ENCODE data around the gene BAG3.

Gene BAG3

DNA sequence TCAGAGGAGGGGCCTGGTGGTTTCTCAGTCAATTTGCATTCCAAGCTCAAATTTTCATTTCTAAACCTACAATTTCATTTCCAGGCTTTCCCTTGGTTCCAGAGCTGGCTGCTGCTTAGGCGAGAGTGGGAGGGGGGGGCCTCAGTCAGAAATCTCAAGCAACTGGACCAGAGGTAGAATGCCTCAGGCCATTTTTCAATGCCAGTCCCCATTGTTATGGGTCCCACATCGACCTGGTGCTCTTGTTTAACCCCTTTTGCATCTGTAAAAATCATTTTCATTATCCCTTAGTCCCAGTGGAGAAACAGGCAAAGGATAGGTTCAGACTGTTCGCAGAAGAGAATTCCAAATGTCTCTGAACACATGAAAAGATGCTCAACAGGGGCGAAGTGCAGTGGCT lies 13.5 kb upstream of the BAG3 start:
- DNase-seq (ENCODE audit: extremely low spot score) = no peak
- POLR2A ChIA-PET = no interaction called here
- TF ChIP-seq, protein P1, sequence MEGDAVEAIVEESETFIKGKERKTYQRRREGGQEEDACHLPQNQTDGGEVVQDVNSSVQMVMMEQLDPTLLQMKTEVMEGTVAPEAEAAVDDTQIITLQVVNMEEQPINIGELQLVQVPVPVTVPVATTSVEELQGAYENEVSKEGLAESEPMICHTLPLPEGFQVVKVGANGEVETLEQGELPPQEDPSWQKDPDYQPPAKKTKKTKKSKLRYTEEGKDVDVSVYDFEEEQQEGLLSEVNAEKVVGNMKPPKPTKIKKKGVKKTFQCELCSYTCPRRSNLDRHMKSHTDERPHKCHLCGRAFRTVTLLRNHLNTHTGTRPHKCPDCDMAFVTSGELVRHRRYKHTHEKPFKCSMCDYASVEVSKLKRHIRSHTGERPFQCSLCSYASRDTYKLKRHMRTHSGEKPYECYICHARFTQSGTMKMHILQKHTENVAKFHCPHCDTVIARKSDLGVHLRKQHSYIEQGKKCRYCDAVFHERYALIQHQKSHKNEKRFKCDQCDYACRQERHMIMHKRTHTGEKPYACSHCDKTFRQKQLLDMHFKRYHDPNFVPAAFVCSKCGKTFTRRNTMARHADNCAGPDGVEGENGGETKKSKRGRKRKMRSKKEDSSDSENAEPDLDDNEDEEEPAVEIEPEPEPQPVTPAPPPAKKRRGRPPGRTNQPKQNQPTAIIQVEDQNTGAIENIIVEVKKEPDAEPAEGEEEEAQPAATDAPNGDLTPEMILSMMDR (IDR thresholded peaks at IDR 0.05; ENCODE audit: control extremely low read depth, extremely low read depth, low read depth, missing control alignments) = no peak
- CTCF ChIA-PET = interaction anchor here (1.1 kb wide), 1 partner anchor 8 kb away, joined by 3 read pairs; no protein-coding TSS in a partner anchor

DNA sequence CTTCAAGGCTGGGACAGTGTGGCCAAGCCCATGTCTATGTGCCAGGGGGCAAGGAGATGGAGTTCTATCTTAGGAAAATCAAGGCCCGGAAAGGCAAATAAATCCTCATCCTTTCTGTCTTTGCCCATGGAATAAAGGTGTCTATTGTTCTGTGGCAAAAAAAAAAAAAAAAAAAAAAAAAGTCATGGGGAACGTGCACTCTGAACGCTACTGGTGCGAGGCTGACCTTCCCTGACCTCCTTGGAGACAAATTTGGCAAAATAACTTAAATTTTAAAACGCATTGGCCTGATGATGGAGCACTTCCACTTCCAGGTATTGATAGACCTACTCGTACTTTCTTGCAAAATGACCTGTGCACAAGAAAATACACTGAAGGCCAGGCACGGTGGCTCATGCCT lies 12.2 kb upstream of the BAG3 start:
- CTCF ChIA-PET = no interaction called here
- POLR2A ChIA-PET = no interaction called here
- TF ChIP-seq, protein P1 (IDR thresholded peaks at IDR 0.05; ENCODE audit: control extremely low read depth, extremely low read depth, low read depth, missing control alignments) = no peak
- no peak for DNase-seq (ENCODE audit: extremely low spot score)

GRCh38 chr10:119640384-119640783 lies 10.8 kb upstream of the BAG3 start:
- ChIA-PET POLR2A (no interaction called here), CTCF (no interaction called here)
- DNase-seq (ENCODE audit: extremely low spot score) = no peak
- TF ChIP-seq, protein P1 (IDR thresholded peaks at IDR 0.05; ENCODE audit: control extremely low read depth, extremely low read depth, low read depth, missing control alignments) = no peak

DNA sequence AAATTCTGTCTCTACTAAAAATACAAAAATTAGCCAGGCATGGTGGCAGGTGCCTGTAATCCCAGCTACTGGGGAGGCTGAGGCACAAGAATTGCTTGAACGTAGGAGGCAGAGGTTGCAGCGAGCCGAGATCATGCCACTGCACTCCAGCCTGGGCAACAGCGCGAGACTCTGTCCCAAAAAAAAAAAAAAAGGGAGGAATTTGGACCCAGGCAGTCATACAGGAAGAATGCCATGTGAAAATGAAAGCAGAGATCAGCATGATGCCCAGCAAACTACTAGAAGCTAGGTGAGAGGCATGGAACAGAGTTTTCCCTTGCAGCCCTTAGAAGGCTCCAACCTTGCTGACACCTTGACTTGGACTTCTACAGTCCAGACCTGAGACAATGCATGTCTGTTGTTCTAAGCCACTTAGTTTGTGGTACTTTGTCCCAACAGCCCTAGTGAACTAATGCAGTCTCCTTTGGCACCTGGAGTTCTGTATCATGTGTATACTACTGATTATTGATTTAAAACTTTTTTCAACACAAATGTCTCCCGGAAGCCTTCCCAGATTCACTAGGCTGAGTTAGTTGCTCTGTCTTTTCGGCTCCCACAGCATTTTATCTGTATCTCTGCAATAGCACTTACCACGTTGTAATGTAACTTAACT lies 10.2 kb upstream of the BAG3 start:
- DNase-seq (ENCODE audit: extremely low spot score) = no peak
- TF ChIP-seq, protein P1 (IDR thresholded peaks at IDR 0.05; ENCODE audit: control extremely low read depth, extremely low read depth, low read depth, missing control alignments) = no peak
- CTCF ChIA-PET = no interaction called here
- POLR2A ChIA-PET = no interaction called here

DNA sequence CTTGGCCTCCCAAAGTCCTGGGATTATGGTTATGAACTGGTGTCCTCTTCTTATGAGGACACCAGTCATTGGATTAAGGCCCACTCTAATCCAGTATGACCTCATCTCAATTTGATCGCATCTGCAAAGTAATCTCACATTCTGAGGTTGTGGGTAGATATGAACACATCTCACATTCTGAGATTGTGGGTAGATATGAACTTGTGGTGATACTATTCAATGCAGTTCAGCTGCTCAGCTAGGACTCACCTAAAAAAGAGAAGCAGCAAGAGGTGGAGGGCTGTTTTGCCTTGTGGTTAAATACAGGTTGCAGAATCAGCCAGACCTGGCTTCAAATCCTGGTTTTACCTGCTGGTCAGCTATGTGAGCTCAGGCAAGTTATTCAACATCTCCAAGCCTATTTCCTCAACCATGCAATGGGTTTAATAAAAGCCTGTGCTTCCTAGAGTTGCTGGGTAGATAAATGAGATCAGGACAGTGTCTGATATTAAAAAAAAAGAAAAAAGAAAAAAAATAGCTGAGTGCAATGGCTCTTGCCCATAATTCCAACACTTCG lies 8.5 kb upstream of the BAG3 start:
- TF ChIP-seq, protein P1 (IDR thresholded peaks at IDR 0.05; ENCODE audit: control extremely low read depth, extremely low read depth, low read depth, missing control alignments) = no peak
- CTCF ChIA-PET = interaction anchor here (1.0 to 3.1 kb wide), 2 partner anchors 14 to 40 kb away, joined by 4 to 14 read pairs; no protein-coding TSS in a partner anchor
- no peak for DNase-seq (ENCODE audit: extremely low spot score)
- POLR2A ChIA-PET = interaction anchor here (0.5 kb wide), 1 partner anchor 234 kb away, joined by 4 read pairs; no protein-coding TSS in a partner anchor

DNA sequence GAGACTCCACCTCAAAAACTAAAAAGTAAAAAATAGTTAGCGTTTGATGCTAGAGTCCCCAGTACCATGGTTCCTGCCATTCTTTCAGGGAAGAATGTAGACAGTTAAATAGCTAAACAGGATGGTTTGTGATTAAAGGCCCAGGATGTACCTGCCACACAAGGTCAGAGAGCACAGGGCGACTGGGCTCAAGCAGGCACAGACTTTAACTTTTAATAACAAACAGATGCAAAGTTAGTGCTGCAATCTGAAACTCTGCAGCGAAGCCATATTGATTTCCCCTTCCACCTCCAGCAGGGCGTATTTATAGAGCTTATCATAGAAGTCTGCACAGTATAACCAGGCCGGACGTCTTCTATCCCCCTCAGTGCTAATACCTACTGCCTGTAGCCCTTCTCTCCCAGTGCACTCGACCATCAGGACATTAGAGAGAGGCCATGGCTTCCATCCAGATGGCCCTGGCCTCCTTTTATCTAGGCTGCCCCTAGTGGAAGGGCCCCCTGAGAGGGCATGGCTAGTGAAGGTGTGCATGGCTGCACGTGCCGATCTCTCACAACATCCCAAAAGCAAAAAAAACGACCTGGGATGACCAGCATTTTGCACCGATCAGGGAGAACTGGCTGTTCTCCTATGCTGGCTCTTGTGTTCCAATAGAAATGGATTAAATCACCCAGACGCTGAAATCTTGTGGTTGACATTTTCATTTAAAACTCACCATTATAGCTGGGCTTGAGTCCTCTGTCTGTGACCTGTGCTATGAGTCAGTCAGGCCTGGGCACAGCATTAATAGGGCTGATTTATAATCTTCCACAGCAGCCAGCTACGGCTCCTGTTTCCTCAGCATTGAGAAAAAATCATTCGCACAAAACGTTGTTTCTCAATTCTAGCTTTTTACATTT lies 7.6 kb upstream of the BAG3 start:
- ChIA-PET POLR2A (no interaction called here), CTCF (interaction anchor here (0.8 to 3.1 kb wide), 6 partner anchors 12 to 41 kb away, joined by 3 to 14 read pairs (median 4); no protein-coding TSS in a partner anchor)
- no peak for DNase-seq (ENCODE audit: extremely low spot score)
- TF ChIP-seq, protein P1 (IDR thresholded peaks at IDR 0.05; ENCODE audit: control extremely low read depth, extremely low read depth, low read depth, missing control alignments) = no peak
